GM12878 (cell line): ENCODE data around the gene USH1C. TPM values are rescaled to one million over a fixed set of nuclear protein-coding genes. Genes with fewer than 3 reads are reported as not detected.

Experiments used
- ATAC-seq: fragments of 200-7000 bp; cut with Tn5 transposase; 3 replicates; pipeline ENCODE4 v1.9.1; 2020; ENCODE audit warnings: mild to moderate bottlenecking, moderate library complexity
- BruUV-seq: library from RNA; stranded (reverse); fragments of 400-500 nt; replicated peaks from 2 replicates; lab custom pipeline; 2021; lab: Mats Ljungman, UMichigan
- CTCF ChIA-PET: fragments of 300-600 bp; sonication (Branson Sonifier 250); formaldehyde crosslinking; extraction: SDS; loops from one replicate; lab custom pipeline; 2021; ENCODE audit warnings: inconsistent platforms; lab: Yijun Ruan, JAX
- POLR2A ChIA-PET: fragments of 350-600 bp; formaldehyde crosslinking; extraction: SDS; loops from one replicate; lab custom pipeline; 2021; ENCODE audit warnings: inconsistent platforms; lab: Charles Lee
- RAD21 ChIA-PET: fragments of 300-600 bp; sonication (Branson Sonifier 250); formaldehyde crosslinking; loops from one replicate; lab custom pipeline; 2023; ENCODE audit warnings: antibody characterized with exemption; ENCODE audit not compliant: unreplicated experiment; lab: Charles Lee
- SMC1A ChIA-PET: fragments of 300-600 bp; sonication (Branson Sonifier 250); formaldehyde crosslinking; loops from one replicate; lab custom pipeline; 2023; ENCODE audit not compliant: unreplicated experiment, uncharacterized antibody; lab: Charles Lee
- DNase-seq: peaks from one replicate; pipeline ENCODE4 v3.0.0-alpha.2; 2011; ENCODE audit warnings: low read depth, low spot score
- FAIRE-seq: peaks from 3 replicates; lab custom pipeline; 2011; peaks lifted over from hg19 to GRCh38; lab: Jason Lieb, UNC
- H2AFZ ChIP-seq: 2 replicates; pipeline ENCODE4 v1.6.0; 2011; ENCODE audit warnings: low read depth, low read length, control low read depth; ENCODE audit not compliant: control insufficient read depth
- H3K27ac ChIP-seq: 2 replicates; pipeline ENCODE4 v1.5.1; 2011; ENCODE audit warnings: control low read depth; ENCODE audit not compliant: control insufficient read depth, insufficient read depth
- H3K27me3 ChIP-seq, 2 experiments: replicated peaks in 1 of 2; 2 replicates each; pipeline versions ENCODE4 v1.6.0 to v1.6.1; 2011; ENCODE audit warnings: low read length in 1 of 2; ENCODE audit not compliant: control insufficient read depth in 2 of 2, insufficient read depth in 2 of 2
- H3K36me3 ChIP-seq, 2 experiments: 2 replicates each; pipeline ENCODE4 v1.5.1; 2011; ENCODE audit warnings: low read length in 1 of 2; ENCODE audit not compliant: control insufficient read depth in 2 of 2, insufficient read depth in 2 of 2
- H3K4me1 ChIP-seq: 2 replicates; pipeline ENCODE4 v1.6.1; 2011; ENCODE audit warnings: mild to moderate bottlenecking, low read length, moderate library complexity, mixed read lengths; ENCODE audit not compliant: control insufficient read depth, insufficient read depth
- H3K4me2 ChIP-seq: 2 replicates; pipeline ENCODE4 v1.6.0; 2011; ENCODE audit warnings: control low read depth; ENCODE audit not compliant: control insufficient read depth, insufficient read depth
- H3K4me3 ChIP-seq: fragments of 200-600 bp; sonication (generic); 2 replicates; pipeline ENCODE4 v1.5.1; 2016
- H3K79me2 ChIP-seq: 2 replicates; pipeline ENCODE4 v1.6.0; 2011; ENCODE audit warnings: low read length; ENCODE audit not compliant: control insufficient read depth, insufficient read depth
- H3K9ac ChIP-seq: 2 replicates; pipeline ENCODE4 v1.8.0; 2011; ENCODE audit warnings: low read length, control low read depth, mixed read lengths; ENCODE audit not compliant: control insufficient read depth, insufficient read depth
- H3K9me3 ChIP-seq: replicated peaks from 3 replicates; pipeline ENCODE4 v1.5.1; 2011; ENCODE audit warnings: mild to moderate bottlenecking, low read length; ENCODE audit not compliant: control insufficient read depth, insufficient read depth
- H4K20me1 ChIP-seq: 2 replicates; pipeline ENCODE4 v1.6.0; 2011; ENCODE audit not compliant: control insufficient read depth, insufficient read depth
- BCLAF1 ChIP-seq: fragments of 450-650 bp; IDR thresholded peaks from 2 replicates; pipeline ENCODE4 v1.6.1; 2017; ENCODE audit warnings: antibody characterized with exemption, mild to moderate bottlenecking, moderate library complexity
- CBFB ChIP-seq: IDR thresholded peaks from 2 replicates; pipeline ENCODE4 v1.6.1; 2016; ENCODE audit warnings: antibody characterized with exemption, low read depth
- CHD2 ChIP-seq: IDR thresholded peaks from 2 replicates; pipeline ENCODE4 v1.6.1; 2011; ENCODE audit warnings: low read depth, low read length, improper control_type of control experiment, borderline replicate concordance
- CREM ChIP-seq: IDR thresholded peaks from 2 replicates; pipeline ENCODE4 v1.6.1; 2014; ENCODE audit warnings: antibody characterized with exemption, low read depth
- CUX1 ChIP-seq: IDR thresholded peaks from 2 replicates; pipeline ENCODE4 v1.6.1; 2012; ENCODE audit warnings: improper control_type of control experiment, low read depth, low read length; ENCODE audit not compliant: insufficient replicate concordance
- EED ChIP-seq: sonication (generic); IDR thresholded peaks from 2 replicates; pipeline ENCODE4 v1.6.1; 2016; ENCODE audit warnings: antibody characterized with exemption, low read depth
- FOXK2 ChIP-seq: fragments of 450-650 bp; IDR thresholded peaks from 2 replicates; pipeline ENCODE4 v1.6.1; 2017; ENCODE audit warnings: mild to moderate bottlenecking, moderate library complexity
- KDM1A ChIP-seq: fragments of 200-600 bp; sonication (generic); IDR thresholded peaks from 2 replicates; pipeline ENCODE4 v1.6.1; 2016; ENCODE audit warnings: borderline replicate concordance
- MEF2B ChIP-seq: fragments of 450-650 bp; IDR thresholded peaks from 2 replicates; pipeline ENCODE4 v1.6.1; 2018; ENCODE audit warnings: mild to moderate bottlenecking, moderate library complexity; ENCODE audit not compliant: partially characterized antibody, poor library complexity, severe bottlenecking
- MYB ChIP-seq: fragments of 150-350 bp; IDR thresholded peaks from 2 replicates; pipeline ENCODE4 v1.6.1; 2014; ENCODE audit warnings: mild to moderate bottlenecking, low read depth, low read length, borderline replicate concordance
- NFIC ChIP-seq: IDR thresholded peaks from 2 replicates; pipeline ENCODE4 v1.6.1; 2012; ENCODE audit warnings: low read depth, mild to moderate bottlenecking, inconsistent platforms, low read length, moderate library complexity
- POLR2A ChIP-seq: IDR thresholded peaks from 2 replicates; pipeline ENCODE4 v1.6.1; 2011; ENCODE audit warnings: low read depth, mild to moderate bottlenecking, low read length
- SMAD5 ChIP-seq: IDR thresholded peaks from 2 replicates; pipeline ENCODE4 v1.6.1; 2016; ENCODE audit warnings: antibody characterized with exemption, low read depth
- TAF1 ChIP-seq: IDR thresholded peaks from 2 replicates; pipeline ENCODE4 v1.6.1; 2011; ENCODE audit warnings: mild to moderate bottlenecking, low read depth, low read length, borderline replicate concordance
- YBX1 ChIP-seq: fragments of 450-650 bp; IDR thresholded peaks from 2 replicates; pipeline ENCODE4 v1.6.1; 2016; ENCODE audit warnings: antibody characterized with exemption
- WGBS: methylation state at CpG from one replicate; pipeline ENCODE4 v1.1.6; 2016; ENCODE audit warnings: low lambda C conversion rate; ENCODE audit not compliant: insufficient replicate concordance, insufficient coverage; ENCODE audit errors: missing lambda C conversion rate; 5-methylcytosine and 5-hydroxymethylcytosine counted together
- in situ Hi-C: fragments of 300-500 bp; cut with MboI; formaldehyde crosslinking; loops from 9 replicates; pipeline ENCODE4 v1.14.3; 2018; ENCODE audit warnings: mixed read lengths
- intact Hi-C: fragments of 100-400 bp; cut with micrococcal nuclease; formaldehyde crosslinking; loops from one replicate; pipeline ENCODE4 v1.14.2; 2022; ENCODE audit not compliant: unreplicated experiment
- polyA plus RNA-seq, 11 experiments: library from polyadenylated mRNA; depleted of rRNA in 4 of 11; unstranded in 6 of 11; stranded (reverse) in 5 of 11; fragments of >200 nt; fragmentation: Nextera tagmentation in 4 of 11; fragmentation: Illumina TruSeq in 1 of 11; extraction: Ambion mirVana in 4 of 11; extraction: Trizol in 1 of 11; gene quantifications; 1 replicate in 1 of 11; 2 replicates in 10 of 11; pipeline versions ENCODE4 v1.2.1 to v1.2.3, GENCODE V29; 2011 to 2016; ENCODE audit warnings: inconsistent platforms in 2 of 11, missing spikeins in 2 of 11, low read depth in 1 of 11
- total RNA-seq, 4 experiments: library from RNA; depleted of rRNA in 3 of 4; stranded (reverse); fragments of >200 nt in 3 of 4; fragmentation: Illumina TruSeq in 1 of 4; extraction: Trizol in 1 of 4; gene quantifications; 2 replicates each; pipeline versions ENCODE4 v1.2.1 to v1.2.3, GENCODE V29; 2013 to 2021

USH1C gene
- total and polyA plus RNA-seq, 10 of the 15 experiments (the other 5 are each of a cell fraction or from before 2014, with no cell fraction given), result not detected

GRCh38 chr11:17553249-17553546 is 9.0 kb upstream of the USH1C start:
- Histone ChIP-seq H3K9me3 (no peaks in the 10 kb centered on the region), H4K20me1 (no peaks in the 10 kb centered on the region), H3K4me1 (no peaks in the 10 kb centered on the region), H3K79me2 (no peaks in the 10 kb centered on the region), H3K4me3 (no peak overlapping the region), H3K4me2 (no peak overlapping the region), H3K27ac (no peak overlapping the region), H3K27me3 (peaks cover 0 to 2% of the 10 kb centered on the region in 2 experiments; a peak in 3 of 4 replicates), H3K9ac (no peak overlapping the region), H2AFZ (no peak overlapping the region), H3K36me3 (no peaks in the 10 kb centered on the region)
- 10% methylated on average over 7 of the region's 7 CpGs for WGBS
- ChIA-PET CTCF (no interaction called here), POLR2A (no interaction called here), RAD21 (no interaction called here), SMC1A (no interaction called here)
- in situ Hi-C loops, result no loop called here
- no peak for TF ChIP-seq SMAD5
- TF ChIP-seq MEF2B, result no peak
- TF ChIP-seq MYB, result no peak
- TF ChIP-seq EED, result no peak
- TF ChIP-seq NFIC, result no peak
- no peak for TF ChIP-seq BCLAF1
- no peak for TF ChIP-seq CUX1
- TF ChIP-seq YBX1, result no peak
- no peak for TF ChIP-seq KDM1A
- TF ChIP-seq FOXK2, result no peak
- TF ChIP-seq CHD2, result no peak
- no peak for TF ChIP-seq CREM
- TF ChIP-seq CBFB, result no peak
- no peak for TF ChIP-seq POLR2A
- no peak for TF ChIP-seq TAF1
- no TSS peak for BruUV-seq
- FAIRE-seq (no peak), DNase-seq (no peak), ATAC-seq (no peak)
- intact Hi-C loops, result no loop called here
